Brain microvascular endothelial cell (primary cell): ENCODE measurements around the gene AP1B1.

ENCODE experiments used
- DNase-seq: peaks from one replicate; pipeline ENCODE4 v3.0.0-alpha.2; 2020
- H3K27ac ChIP-seq: fragments of 250-450 bp; sonication (Bioruptor Pico); 2 replicates; pipeline ENCODE4 v1.5.1; 2020; ENCODE audit warnings: mild to moderate bottlenecking, moderate library complexity
- H3K27me3 ChIP-seq: fragments of 250-450 bp; sonication (Bioruptor Pico); replicated peaks from 2 replicates; pipeline ENCODE4 v1.5.1; 2020; ENCODE audit warnings: mild to moderate bottlenecking
- H3K36me3 ChIP-seq: fragments of 250-450 bp; sonication (Bioruptor Pico); replicated peaks from 2 replicates; pipeline ENCODE4 v1.5.1; 2020; ENCODE audit warnings: mild to moderate bottlenecking
- H3K4me3 ChIP-seq: 2 replicates; pipeline ENCODE4 v1.5.1; 2011; ENCODE audit warnings: low read depth, mild to moderate bottlenecking, control low read depth, low read length, moderate library complexity
- in situ Hi-C: cut with HindIII; loops from 2 replicates; pipeline ENCODE4 v1.10.0; 2017; ENCODE audit warnings: low sequenced_read_pairs, low pct_ligation_motif_present
- TF ChIP-seq, protein P1 (sequence below): IDR thresholded peaks from 2 replicates; pipeline ENCODE4 v1.5.1; 2011; ENCODE audit warnings: low read depth, mild to moderate bottlenecking, moderate library complexity, low read length, control low read depth, inconsistent platforms; ENCODE audit errors: missing control alignments

The AP1B1 gene

DNA sequence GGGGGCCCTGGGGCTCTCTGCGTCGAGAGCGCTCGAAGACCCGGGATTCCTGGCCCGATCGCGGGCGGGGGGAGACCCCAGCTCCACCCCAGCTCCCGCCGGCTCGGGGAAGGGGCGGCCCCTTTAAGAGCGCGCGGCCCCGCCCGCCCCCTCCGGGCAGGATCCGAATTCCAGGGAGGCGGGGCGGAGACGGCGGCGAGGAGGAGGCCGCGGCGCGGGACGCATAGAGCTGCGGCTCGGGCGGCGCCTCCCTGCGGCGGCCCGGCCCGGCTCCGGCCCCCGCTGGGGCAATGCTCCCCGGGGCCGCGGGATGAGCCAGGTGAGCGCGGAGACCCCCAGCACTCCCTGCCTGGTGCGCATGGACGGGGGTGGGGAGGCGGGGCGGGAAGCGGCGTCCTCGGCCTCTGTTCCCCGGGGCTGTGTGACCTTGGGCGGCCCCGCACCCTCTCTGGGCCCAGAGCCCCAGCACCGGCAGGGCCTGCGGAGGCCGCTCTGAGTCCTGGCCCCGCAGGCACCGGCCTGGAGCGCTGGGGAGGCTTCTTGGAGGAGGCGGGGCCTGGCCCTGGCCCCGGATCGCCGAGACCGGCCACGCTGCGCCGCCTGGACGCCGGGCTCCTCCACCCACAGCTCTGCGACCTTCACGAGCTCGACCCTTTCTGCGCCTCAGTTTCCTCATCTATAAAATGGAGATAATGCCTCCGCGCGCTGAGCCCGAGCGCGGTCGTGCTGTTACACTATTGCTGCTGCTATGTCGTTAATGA is 81.4 kb downstream of the AP1B1 start:
- peak; percentile 55 for DNase-seq

DNA sequence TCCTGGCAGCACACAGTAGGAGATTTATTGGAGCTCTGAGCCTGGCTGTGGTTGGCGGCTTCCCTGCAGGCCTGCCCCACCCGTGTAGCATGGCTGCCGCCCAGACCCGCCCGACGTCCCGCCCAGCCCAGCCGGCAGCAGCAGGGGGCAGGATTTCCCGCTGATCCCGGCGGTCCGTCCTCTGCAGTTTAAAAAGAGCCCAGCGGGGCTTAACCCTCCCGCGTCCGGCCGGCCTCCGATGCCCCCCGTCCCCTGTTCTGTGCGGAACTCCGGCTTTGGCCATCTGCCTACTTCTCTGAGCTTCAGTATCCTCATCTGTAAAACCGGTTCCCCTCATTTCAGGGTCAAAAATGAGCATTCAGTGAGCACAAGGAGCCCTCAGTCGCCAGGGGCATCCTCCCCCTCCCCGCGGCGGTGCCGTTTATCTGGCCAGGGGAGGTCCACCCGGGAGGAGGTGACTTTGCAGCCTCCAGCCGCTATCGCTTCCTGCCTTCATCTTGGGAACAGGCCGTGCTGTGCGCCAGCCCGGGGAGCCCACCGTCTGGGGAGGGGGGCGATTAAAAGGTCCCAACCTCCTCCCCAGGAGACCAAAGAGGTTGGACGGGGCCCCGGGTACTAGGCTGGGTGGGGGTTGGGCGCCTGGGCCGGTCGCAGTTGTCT is 82.1 kb downstream of the AP1B1 start, which contains the start of gene GAS2L1:
Gene GAS2L1 (plus strand): TSS at position 476 of the 660 bp plus-strand sequence. CDS start 1,456 bp downstream, outside the sequence.
- Histone ChIP-seq H3K4me3 (peak within 1 kb of the TSS; percentile 71), H3K36me3 (peaks cover 2% of the 10 kb centered on the region), H3K27me3 (no peaks in the 10 kb centered on the region), H3K27ac (peak within 1 kb of the TSS; percentile 74)
- TF ChIP-seq, protein P1, sequence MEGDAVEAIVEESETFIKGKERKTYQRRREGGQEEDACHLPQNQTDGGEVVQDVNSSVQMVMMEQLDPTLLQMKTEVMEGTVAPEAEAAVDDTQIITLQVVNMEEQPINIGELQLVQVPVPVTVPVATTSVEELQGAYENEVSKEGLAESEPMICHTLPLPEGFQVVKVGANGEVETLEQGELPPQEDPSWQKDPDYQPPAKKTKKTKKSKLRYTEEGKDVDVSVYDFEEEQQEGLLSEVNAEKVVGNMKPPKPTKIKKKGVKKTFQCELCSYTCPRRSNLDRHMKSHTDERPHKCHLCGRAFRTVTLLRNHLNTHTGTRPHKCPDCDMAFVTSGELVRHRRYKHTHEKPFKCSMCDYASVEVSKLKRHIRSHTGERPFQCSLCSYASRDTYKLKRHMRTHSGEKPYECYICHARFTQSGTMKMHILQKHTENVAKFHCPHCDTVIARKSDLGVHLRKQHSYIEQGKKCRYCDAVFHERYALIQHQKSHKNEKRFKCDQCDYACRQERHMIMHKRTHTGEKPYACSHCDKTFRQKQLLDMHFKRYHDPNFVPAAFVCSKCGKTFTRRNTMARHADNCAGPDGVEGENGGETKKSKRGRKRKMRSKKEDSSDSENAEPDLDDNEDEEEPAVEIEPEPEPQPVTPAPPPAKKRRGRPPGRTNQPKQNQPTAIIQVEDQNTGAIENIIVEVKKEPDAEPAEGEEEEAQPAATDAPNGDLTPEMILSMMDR: peak; percentile 76
- in situ Hi-C loops: no loop called here
- DNase-seq: peak; percentile 73

More for the DNA sequence above, 81.4 kb downstream of the AP1B1 start:
- TF ChIP-seq, protein P1: no peak
- Histone ChIP-seq H3K27me3 (no peaks in the 10 kb centered on the region), H3K27ac (peak overlapping the region; percentile 74), H3K36me3 (peaks cover 3% of the 10 kb centered on the region), H3K4me3 (peak overlapping the region; percentile 71)
- in situ Hi-C loops: no loop called here

DNA sequence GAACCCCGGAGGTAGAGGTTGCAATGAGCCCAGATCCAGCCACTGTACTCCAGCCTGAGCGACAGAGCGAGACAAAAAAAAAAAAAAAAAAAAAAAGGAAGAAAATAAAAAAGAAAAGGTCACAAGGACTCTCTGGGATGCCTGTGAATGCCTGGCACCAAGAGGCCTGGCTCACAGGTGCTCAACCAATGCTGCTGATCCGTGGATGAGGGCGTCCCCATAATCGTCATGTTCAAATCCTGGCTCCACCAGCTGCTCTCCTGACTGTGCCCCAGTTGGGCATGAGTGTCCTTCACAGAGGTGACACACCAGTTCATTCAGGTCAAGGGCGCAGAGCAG is 82.6 kb downstream of the AP1B1 start:
- no peak for DNase-seq
- in situ Hi-C loops: no loop called here
- Histone ChIP-seq H3K4me3 (peak overlapping the region; percentile 71), H3K27ac (no peak overlapping the region), H3K36me3 (peaks cover 6% of the 10 kb centered on the region), H3K27me3 (no peaks in the 10 kb centered on the region)
- TF ChIP-seq, protein P1: no peak

DNA sequence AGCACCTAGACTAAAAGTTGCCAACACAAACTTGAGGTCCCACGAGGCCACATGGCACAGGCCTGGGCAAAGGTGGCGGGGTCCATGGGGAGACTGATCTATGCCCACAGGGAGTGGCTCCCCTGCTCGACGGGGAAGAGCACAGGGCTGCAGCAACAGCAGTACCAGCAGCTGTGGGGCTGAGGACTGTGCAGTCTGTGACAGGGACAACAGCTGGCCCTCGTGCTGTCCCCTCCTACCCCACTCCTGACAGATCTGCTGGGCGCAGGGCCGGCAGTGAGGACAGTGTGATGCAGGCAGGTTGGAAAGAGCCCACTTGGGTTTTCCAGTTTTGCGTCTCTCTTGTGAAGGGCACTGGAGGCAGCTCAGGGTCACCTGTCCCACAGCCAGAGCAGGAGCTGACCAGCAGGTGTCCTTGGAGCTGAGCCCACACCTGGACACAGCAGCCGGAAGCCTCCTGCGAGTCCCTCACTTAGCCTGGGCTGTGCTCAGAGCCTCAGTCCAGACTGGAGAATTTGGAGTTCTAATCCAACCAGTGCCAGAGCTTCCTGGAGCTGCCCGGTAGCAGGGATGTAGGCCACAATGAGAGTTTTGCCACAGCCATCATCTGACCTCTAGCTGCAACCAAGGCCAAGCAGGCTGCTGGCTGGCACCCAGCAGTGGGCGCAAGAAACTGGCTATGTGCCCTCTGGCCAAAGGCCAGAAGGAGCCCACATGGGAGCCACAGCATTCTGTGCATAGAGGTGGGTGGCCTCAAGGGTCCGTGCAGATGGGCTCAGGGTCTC is 85.5 kb downstream of the AP1B1 start:
- in situ Hi-C loops: no loop called here

DNA sequence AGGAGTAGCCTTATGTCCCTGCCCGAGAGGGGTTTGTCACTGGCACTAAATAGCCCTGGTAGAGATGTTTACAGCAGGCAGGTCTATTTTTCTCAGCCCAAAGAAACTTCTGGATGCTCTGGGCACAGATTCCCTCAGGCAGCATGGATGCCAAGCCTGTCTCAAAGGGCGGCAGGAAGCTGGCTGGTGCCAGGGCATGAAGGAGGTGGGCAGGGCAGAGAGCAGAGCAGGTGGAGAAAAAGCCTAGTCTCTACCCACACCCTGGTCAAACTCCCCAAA is 86.0 kb downstream of the AP1B1 start:
- Histone ChIP-seq H3K27me3 (no peaks in the 10 kb centered on the region), H3K27ac (no peak overlapping the region), H3K36me3 (peaks cover 39% of the 10 kb centered on the region), H3K4me3 (no peak overlapping the region)
- in situ Hi-C loops: no loop called here
- TF ChIP-seq, protein P1: no peak
- DNase-seq: no peak

More for the DNA sequence above, 85.5 kb downstream of the AP1B1 start:
- no peak overlapping the region for H3K4me3 ChIP-seq
- peaks cover 33% of the 10 kb centered on the region for H3K36me3 ChIP-seq
- H3K27ac ChIP-seq: no peak overlapping the region
- no peak for DNase-seq
- TF ChIP-seq, protein P1: no peak
- H3K27me3 ChIP-seq: no peaks in the 10 kb centered on the region
